ENCODE measurements around the gene VARS2. TPM values are rescaled to one million over a fixed set of nuclear protein-coding genes. Genes with fewer than 3 reads are reported as not detected.

The VARS2 gene
- total and polyA plus RNA-seq, 9 of the 15 experiments (the other 6 are each of a cell fraction or from before 2014, with no cell fraction given): 1.6 to 53.6 (median 29.9) TPM

DNA sequence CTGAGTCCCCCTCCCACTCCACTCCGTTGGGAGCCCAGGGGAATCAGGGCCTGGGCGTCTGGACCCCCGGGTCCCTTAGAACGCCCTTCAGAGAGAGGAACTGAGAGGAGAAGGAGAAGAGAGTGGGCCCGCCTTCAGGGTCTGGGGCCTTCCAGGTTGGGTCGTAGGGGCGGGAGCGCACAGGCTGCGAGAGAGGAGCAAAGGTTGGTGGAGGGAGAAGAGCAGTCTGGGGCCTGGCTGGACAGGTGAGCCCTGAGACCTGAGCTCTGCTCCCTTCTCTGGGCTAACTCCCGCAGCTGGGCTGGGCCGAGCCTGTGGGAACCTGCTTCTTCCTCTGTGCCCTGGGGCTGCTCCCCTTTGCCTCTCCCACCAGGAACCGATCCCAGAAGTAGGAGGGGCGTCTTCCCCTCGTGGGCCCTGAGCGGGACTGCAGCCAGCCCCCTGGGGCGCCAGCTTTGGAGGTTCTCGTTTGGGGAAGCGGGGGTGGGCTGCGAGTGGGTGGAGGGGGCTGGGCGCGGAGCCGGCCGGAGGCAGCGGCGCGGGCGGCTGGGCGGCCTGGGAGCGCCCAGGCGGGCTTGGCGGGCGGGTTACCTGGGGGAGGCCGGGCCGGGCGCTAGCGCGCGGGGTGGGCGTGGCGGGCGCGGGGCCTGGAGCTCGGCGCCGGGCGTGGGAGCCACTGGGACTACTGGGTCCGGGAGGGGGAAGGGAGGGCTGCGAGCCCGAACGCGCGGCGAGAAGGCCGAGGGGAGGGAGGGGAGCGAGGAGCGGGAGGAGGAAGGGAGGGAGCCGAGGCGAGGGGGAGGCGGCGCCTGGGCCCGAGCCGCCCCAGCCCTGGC, 30.1 kb upstream of the VARS2 start, which contains the start of gene DDR1 (continued):
- TF ChIP-seq, protein P1, sequence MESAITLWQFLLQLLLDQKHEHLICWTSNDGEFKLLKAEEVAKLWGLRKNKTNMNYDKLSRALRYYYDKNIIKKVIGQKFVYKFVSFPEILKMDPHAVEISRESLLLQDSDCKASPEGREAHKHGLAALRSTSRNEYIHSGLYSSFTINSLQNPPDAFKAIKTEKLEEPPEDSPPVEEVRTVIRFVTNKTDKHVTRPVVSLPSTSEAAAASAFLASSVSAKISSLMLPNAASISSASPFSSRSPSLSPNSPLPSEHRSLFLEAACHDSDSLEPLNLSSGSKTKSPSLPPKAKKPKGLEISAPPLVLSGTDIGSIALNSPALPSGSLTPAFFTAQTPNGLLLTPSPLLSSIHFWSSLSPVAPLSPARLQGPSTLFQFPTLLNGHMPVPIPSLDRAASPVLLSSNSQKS (CRISPR knock-in tag; IDR thresholded peaks at IDR 0.05): no peak
- TF ChIP-seq ZNF232 (CRISPR knock-in tag; IDR thresholded peaks at IDR 0.05) (no peak), GABPB1 (CRISPR knock-in tag; IDR thresholded peaks at IDR 0.05) (peak; percentile 20; the same call in 1 of the 2 replicates), FOXK2 (conservative IDR thresholded peaks at IDR 0.05 in 1 of 2, IDR thresholded peaks at IDR 0.05 in 1 of 2; ENCODE audit: low read depth in 2 of 2) (no peak), NRF1 (conservative IDR thresholded peaks at IDR 0.05 in 1 of 2, IDR thresholded peaks at IDR 0.05 in 1 of 2) (no peak), ZNF24 (IDR thresholded peaks at IDR 0.05) (no peak), CC2D1A (IDR thresholded peaks at IDR 0.05) (no peak), CAMTA2 (CRISPR knock-in tag; conservative IDR thresholded peaks at IDR 0.05) (no peak), FOXM1 (IDR thresholded peaks at IDR 0.05; ENCODE audit: low read depth) (no peak), FOXM1 (CRISPR knock-in tag; IDR thresholded peaks at IDR 0.05; ENCODE audit: low read depth) (no peak)
- TF ChIP-seq, protein P2, sequence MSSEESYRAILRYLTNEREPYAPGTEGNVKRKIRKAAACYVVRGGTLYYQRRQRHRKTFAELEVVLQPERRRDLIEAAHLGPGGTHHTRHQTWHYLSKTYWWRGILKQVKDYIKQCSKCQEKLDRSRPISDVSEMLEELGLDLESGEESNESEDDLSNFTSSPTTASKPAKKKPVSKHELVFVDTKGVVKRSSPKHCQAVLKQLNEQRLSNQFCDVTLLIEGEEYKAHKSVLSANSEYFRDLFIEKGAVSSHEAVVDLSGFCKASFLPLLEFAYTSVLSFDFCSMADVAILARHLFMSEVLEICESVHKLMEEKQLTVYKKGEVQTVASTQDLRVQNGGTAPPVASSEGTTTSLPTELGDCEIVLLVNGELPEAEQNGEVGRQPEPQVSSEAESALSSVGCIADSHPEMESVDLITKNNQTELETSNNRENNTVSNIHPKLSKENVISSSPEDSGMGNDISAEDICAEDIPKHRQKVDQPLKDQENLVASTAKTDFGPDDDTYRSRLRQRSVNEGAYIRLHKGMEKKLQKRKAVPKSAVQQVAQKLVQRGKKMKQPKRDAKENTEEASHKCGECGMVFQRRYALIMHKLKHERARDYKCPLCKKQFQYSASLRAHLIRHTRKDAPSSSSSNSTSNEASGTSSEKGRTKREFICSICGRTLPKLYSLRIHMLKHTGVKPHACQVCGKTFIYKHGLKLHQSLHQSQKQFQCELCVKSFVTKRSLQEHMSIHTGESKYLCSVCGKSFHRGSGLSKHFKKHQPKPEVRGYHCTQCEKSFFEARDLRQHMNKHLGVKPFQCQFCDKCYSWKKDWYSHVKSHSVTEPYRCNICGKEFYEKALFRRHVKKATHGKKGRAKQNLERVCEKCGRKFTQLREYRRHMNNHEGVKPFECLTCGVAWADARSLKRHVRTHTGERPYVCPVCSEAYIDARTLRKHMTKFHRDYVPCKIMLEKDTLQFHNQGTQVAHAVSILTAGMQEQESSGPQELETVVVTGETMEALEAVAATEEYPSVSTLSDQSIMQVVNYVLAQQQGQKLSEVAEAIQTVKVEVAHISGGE (CRISPR knock-in tag; IDR thresholded peaks at IDR 0.05): no peak
- TF ChIP-seq, protein P3, sequence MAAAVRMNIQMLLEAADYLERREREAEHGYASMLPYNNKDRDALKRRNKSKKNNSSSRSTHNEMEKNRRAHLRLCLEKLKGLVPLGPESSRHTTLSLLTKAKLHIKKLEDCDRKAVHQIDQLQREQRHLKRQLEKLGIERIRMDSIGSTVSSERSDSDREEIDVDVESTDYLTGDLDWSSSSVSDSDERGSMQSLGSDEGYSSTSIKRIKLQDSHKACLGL (CRISPR knock-in tag; IDR thresholded peaks at IDR 0.05; ENCODE audit: borderline replicate concordance, poor library complexity, severe bottlenecking): no peak
- TF ChIP-seq, protein P4, sequence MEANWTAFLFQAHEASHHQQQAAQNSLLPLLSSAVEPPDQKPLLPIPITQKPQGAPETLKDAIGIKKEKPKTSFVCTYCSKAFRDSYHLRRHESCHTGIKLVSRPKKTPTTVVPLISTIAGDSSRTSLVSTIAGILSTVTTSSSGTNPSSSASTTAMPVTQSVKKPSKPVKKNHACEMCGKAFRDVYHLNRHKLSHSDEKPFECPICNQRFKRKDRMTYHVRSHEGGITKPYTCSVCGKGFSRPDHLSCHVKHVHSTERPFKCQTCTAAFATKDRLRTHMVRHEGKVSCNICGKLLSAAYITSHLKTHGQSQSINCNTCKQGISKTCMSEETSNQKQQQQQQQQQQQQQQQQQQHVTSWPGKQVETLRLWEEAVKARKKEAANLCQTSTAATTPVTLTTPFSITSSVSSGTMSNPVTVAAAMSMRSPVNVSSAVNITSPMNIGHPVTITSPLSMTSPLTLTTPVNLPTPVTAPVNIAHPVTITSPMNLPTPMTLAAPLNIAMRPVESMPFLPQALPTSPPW (CRISPR knock-in tag; IDR thresholded peaks at IDR 0.05): peak; percentile 86
- TF ChIP-seq, protein P5, sequence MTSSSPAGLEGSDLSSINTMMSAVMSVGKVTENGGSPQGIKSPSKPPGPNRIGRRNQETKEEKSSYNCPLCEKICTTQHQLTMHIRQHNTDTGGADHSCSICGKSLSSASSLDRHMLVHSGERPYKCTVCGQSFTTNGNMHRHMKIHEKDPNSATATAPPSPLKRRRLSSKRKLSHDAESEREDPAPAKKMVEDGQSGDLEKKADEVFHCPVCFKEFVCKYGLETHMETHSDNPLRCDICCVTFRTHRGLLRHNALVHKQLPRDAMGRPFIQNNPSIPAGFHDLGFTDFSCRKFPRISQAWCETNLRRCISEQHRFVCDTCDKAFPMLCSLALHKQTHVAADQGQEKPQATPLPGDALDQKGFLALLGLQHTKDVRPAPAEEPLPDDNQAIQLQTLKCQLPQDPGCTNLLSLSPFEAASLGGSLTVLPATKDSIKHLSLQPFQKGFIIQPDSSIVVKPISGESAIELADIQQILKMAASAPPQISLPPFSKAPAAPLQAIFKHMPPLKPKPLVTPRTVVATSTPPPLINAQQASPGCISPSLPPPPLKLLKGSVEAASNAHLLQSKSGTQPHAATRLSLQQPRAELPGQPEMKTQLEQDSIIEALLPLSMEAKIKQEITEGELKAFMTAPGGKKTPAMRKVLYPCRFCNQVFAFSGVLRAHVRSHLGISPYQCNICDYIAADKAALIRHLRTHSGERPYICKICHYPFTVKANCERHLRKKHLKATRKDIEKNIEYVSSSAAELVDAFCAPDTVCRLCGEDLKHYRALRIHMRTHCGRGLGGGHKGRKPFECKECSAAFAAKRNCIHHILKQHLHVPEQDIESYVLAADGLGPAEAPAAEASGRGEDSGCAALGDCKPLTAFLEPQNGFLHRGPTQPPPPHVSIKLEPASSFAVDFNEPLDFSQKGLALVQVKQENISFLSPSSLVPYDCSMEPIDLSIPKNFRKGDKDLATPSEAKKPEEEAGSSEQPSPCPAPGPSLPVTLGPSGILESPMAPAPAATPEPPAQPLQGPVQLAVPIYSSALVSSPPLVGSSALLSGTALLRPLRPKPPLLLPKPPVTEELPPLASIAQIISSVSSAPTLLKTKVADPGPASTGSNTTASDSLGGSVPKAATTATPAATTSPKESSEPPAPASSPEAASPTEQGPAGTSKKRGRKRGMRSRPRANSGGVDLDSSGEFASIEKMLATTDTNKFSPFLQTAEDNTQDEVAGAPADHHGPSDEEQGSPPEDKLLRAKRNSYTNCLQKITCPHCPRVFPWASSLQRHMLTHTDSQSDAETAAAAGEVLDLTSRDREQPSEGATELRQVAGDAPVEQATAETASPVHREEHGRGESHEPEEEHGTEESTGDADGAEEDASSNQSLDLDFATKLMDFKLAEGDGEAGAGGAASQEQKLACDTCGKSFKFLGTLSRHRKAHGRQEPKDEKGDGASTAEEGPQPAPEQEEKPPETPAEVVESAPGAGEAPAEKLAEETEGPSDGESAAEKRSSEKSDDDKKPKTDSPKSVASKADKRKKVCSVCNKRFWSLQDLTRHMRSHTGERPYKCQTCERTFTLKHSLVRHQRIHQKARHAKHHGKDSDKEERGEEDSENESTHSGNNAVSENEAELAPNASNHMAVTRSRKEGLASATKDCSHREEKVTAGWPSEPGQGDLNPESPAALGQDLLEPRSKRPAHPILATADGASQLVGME (CRISPR knock-in tag; IDR thresholded peaks at IDR 0.05): no peak

All from K562 (cell line).